OCI-LY1 (cell line): ENCODE data around the gene CYP2S1.

Experiments
- CTCF ChIP-seq: fragments of 200-600 bp; sonication (generic), shearing (Covaris generic); IDR thresholded peaks from 2 replicates; pipeline ENCODE4 v1.5.1; 2017; ENCODE audit warnings: mild to moderate bottlenecking, antibody characterized with exemption, low read length, moderate library complexity, mixed read lengths
- EZH2 ChIP-seq: fragments of 200-600 bp; sonication (generic), shearing (Covaris generic); IDR thresholded peaks from 2 replicates; pipeline ENCODE4 v1.8.0; 2017; ENCODE audit warnings: borderline replicate concordance, mixed run types, mild to moderate bottlenecking, antibody characterized with exemption, low read length, moderate library complexity, mixed read lengths

GRCh38 chr19:41241859-41242258 lies 48.8 kb downstream of the CYP2S1 start:
- no peak for TF ChIP-seq CTCF
- no peak for TF ChIP-seq EZH2
